COLO829 (cell line): ENCODE data around the gene MAEA.

Experiments
- DNase-seq: peaks from one replicate; pipeline ENCODE4 v3.0.0; 2012; ENCODE audit warnings: low spot score

The MAEA gene

DNA sequence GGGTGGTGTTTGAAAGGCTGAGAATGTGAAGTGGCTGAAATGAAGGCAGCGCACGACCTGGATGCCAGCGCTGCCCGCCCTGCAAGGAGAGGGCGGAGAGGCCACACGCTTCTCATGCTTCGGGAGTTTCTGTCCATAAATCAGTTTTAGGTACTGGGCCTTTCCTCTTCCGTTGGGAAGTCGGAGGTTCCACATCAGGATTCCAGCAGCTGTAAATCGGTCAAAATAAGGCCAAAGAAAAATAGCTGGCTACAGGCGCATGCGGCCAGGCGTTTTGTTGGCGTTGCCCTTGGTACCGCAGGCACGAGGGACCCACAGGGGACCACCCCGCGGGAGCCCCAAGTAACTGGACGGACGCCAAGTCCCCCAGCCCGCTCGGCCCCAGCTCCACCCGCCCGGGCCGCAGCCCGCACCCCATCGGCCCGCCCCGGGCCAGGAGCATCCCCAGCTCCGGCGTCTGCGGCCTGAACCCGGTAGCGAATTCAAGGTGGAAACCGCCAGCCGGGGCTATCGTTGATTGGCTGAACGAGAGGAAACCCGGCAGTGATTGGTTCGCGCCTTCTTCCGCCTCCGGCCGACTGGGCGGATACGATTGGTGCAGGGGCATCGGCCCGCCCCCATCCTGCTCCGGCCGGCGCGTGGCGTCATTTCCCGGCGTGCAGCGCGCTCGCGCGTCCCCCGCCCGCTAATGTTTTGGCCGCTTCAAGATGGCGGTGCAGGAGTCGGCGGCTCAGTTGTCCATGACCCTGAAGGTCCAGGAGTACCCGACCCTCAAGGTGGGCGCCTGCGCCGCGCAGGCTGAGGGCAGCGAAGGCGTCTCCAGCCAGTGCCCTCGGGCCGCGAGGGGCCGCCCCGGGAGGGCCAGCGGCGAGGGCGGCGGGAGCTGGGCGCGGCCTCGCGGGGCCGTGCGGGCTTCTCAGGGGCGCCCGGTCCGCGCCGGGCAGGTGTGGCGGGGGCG, at the start of gene MAEA:
Gene MAEA (plus strand): TSS at position 685 of the 958 bp plus-strand sequence. CDS start 23 bp downstream, at position 708.
- peak; percentile 95 for DNase-seq

- no peak for DNase-seq
Measured at GRCh38 chr4:1239950-1240307, 49.8 kb upstream of the MAEA start.

- DNase-seq, result no peak
Measured at GRCh38 chr4:1240721-1241465, 48.8 kb upstream of the MAEA start.

- DNase-seq, result no peak
Measured at GRCh38 chr4:1241466-1241935, 48.2 kb upstream of the MAEA start.

DNA sequence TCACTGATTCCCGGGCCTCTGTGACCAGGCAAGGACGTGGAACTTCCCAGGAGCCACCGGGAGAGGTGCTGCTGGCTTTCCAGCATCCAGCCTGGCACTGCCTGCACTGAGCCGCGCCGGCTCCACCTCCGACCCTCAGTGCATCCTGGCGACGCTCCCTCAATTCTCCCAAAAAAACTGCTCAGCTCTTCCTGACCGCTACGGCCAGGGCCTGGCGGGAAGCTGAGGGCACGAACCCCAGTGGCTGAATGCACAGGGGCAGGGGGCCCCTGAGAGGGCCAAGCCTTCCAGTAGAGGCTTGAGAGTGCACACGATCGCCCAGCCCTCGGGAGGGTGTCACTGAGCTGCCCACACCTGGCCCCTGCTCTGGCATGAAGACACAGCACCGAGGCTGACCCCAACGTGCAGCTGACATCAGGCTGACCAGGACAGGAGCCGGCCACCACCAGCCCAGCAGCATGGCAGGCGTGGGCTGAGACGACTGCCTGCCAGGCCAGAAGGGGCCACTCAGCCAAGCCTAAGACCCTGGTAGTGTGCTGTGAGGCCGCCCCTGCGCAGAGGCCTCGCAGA, 47.7 kb upstream of the MAEA start:
- DNase-seq, result no peak

DNA sequence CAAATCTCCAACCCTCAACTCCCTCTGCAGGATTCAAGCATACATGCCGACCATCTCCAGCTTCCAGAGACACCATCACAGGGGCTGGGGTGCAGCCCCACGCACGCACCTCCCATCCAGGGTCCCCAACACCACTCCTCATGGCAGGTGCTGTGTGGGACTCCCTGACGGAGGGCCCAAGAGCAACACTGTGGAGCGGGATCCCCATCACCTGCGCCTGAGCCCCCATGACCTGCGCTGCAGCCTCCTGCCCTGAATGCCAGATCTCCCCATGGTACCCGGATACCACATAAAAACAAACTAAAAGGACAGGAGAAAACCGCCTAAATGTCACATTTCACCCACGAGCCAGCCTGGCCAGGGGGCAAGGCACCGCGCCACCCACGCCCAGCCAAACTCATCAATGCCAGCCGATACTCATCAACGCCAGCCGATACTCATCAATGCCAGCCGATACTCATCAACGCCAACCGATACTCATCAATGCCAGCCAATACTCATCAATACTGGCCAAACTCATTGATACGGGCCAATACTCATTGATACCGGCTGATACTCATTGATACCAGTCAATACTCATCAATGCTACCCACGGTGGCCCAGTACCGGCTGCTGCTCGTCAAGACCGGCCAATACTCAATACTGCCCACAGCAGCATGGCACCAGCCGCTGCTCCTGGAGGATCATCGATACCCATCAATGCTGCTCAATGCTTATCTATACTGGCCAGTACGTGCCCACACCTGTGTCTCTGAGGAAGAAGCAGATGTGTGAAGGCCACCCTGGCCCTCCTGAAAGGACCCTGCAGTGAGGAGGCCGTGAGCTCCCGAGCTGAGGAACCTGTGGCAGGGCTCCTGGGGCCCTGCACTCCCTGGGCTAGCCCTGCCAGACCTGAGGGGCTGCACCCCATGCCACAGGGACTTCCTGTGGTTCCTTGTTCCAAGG, 46.9 kb upstream of the MAEA start:
- DNase-seq, result no peak

- no peak for DNase-seq
Measured at GRCh38 chr4:1243451-1244080, 46.1 kb upstream of the MAEA start.

DNA sequence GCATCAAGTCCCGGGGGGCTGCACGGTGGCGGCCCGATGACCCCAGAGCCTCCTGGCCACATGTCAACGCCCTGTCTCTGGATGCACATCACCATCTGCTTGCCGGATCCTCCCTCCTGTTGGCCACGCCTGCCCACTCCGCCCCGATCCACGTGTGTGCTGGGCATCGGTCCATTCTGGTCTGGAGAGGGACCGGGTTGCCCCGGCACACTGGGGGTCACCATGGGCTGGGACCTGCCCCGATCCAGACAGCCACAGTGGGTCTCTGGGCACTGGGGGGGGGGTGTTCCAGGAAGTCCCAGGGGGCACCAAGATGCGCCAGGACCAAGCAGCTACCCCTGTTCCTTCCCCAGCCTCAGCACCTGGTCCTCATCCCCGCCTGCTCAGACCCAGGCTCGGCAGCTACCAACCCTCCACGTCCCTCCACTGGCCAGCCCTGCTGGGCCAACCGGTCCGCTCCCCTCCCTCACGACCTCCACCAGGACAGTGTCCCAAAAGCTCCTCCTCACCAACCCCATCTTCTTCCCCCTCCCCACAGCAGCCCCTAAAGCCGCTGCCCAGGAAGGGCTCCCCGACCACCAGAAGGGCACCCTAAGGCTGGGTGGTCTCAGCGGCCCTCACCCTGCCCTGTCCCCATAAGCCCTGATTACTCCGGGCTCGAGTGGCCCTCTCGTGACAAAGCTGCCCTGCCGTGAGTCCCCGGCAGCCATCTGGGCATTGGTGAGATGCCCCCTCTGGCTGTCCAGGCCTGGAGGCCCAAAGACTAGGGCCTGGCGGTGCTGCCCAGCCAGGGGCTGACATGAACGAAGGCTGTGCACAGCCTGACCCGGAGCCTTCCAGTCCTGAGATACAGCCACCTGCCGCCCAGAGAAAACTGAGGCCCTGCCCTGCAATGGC, 45.4 kb upstream of the MAEA start:
- DNase-seq, result no peak

DNA sequence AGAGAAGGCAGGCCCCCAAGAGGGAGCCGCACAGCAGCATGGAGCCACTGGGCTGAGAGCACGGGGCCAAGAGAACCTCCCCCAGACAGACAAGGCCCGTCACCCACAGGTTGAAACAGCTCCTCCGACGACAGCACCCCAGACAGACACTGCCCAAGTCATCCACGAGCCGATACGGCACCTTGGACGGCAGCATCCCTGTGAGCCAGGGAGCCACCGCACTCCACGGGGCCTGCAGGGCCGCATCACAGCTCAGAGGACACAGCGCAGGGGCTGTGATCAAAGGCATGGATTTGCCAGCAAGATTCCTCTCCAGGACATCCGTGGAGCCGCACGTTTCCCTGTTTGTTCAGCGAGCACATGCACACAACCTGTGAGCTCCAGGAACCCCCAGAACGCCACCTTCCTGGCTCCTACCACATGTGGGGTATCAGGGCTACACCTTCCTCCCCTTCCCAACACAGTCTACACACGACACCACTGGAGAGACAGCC, 44.7 kb upstream of the MAEA start:
- DNase-seq, result no peak

GRCh38 chr4:1245481-1246051, 44.1 kb upstream of the MAEA start:
- DNase-seq, result no peak

DNA sequence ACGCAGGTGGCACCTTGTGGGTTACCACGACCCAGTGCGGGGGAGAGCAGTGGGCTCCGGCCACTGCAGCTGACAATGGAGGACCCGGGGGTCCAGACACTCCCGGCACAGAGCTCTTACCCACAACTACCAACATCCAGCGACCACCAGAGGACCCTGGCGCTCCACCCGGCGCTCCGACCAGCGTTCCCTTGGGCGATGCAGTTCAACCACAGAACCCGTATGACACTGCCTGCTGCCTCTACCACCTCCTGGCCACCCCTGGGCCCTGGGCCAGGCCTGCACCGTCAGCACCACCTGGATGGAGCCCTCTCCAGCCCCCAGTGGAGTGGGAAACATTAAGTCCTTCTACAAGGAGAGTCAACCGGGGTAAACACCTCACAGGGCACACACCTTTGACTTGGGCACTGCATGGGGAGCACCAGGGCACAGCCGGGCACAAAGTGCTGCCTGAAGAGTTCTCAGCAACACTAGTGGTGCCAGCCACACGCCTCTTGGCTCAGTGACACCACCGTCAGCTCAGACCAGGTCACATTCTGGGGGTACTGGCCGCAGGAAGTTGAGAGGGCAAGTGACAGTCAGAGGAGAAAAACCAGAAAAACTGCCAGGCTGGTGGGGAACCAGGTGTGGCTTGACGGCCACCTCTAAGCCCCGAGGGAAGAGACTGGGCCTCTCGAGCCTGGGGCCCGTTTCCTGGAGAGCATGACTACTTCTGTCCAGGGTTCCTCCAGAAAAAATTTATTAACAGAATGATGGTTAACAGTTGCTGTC, 43.4 kb upstream of the MAEA start:
- no peak for DNase-seq

DNA sequence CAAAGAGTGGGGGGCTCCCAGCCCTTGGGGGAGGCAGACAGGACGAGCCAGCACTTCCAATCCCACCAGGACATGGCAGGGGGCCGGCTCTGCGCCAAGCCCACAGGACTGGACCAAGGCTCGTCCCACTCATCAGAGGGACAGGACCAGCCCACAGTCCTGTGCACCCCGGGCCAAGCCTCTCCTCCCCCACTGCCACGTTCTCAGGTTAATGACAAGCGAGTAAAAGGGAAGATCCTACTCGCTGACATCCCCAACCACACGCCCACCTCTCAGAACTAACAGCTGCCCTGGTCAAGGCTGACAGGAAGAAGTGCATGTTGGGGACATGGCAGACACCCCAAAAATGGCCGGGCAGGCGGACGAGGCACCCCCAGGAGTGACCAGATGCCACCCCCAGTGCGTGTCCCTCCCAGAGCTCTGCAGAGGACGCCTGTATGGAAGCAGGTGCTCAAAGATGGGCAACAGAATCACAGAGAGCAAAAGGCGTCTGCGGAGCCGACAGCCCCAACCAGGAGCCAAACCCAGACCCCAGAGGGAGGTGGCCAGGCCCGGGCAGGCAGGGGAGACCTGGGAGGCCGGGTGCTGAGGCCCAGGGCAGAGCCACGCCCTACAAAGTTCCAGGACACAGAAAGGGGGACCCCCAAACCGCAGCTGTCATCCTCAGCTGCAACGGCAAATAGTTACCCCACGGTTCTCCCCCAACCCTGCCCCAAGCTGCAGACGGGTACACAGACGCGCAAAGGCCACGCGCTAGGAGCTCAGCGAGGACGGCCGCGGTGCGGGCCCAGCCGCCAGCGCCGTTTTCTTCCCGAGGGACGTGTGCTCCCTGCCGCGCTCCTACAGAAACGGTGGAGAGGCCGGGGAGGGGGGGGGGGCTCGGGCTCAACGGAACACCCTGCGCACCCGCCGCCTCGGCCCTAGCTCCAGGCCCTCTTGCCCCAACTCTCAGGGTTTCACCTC, 42.5 kb upstream of the MAEA start:
- no peak for DNase-seq

DNA sequence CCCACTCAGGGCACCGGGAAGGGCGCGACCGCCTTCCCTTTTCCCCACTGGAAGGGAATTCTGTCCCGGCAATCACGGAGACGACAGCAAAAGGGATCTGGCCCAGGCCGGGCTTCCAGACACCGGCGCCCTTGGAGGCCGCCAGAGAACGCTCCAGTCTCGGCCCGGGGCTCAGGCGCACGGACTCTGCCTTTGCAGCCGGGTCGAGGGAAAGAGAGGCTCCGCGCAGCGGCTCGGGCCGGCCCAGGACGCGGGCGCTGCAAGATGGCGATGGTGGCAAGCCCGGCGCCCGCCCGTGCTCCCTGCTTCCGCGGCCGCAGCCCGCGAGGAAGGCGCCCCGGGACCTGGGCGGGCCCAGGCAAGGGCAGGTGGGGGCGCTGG, 41.8 kb upstream of the MAEA start:
- DNase-seq, result no peak

GRCh38 chr4:1248245-1249147, 41.2 kb upstream of the MAEA start, which contains the start of gene CTBP1:
CTBP1 (minus strand) TSS chr4:1249130; CDS start chr4:1241331, 7,799 bp downstream.
- peak; percentile 92 for DNase-seq

DNA sequence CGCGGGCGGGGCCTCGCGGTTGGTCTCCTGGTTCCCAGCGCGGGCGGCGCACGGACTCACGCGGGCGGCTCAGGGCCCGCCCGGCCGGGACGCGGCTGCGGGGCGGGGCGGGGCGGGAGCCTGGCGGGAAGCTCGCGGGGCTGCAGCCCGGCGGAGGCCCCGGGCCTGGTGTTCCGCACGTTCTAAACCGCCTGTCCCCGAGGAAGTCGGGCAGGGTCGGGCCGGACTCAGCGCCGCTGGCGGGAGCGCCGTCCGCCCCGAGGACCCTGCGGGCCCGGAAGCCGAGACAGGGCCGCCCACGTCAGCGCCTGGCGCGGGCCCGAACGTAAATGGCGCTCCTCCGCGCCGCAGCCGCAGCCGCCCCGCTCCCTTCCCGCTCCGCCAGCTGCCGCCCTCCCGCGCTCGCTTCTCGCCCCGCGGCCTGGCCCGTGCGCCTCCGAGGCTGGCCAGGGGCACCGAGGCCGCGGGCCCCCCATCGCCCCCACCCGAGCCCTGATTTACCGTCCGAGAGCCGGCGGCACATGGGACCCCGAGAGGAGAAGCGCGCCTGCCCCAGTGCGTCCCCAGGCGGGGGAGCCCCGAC, 40.5 kb upstream of the MAEA start:
- peak; percentile 55 for DNase-seq
